Measurements from ENCODE around the gene SCLY. TPM values are rescaled to one million over a fixed set of nuclear protein-coding genes. Genes with fewer than 3 reads are reported as not detected.

The SCLY gene
- polyA plus RNA-seq, 1 donor, result 11.3 TPM

DNA sequence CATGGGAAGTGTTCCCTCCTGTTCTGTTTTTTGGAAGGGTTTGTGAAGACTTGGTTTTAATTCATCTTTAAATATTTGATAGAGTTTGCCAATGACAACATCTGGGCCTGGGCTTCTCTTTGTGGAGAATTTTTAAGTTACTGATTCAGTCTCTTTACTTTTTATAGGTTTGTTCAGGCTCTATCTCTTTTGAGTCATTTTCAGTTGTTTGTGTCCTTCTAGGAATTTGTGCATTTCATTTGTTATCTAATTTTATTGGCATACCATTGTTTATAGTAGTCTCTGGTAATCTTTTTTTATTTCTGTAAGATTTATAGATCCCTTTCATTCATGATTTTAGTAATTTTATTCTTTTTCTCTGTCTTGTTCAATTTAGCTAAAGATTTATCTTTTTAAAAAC, 14.6 kb downstream of the SCLY start:
- no peak for DNase-seq

DNA sequence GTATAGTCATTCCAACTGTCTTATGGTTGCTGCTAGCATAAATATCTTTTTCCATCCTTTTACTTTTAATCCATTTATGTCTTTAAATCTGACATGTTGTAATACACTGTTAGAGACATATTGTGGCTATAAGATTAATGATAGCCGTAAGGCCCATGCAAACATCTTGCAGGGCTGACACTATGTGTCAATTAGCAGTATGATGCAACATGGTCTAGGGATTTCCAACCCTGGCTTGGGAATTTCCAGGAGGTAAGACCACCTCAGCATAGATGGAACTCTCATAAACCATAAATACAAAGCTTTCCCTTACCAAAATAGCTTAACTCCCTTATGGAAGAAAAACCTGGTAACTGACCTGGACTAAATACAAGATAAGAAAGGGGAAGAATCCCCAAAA, 16.5 kb downstream of the SCLY start:
- no peak for DNase-seq

DNA sequence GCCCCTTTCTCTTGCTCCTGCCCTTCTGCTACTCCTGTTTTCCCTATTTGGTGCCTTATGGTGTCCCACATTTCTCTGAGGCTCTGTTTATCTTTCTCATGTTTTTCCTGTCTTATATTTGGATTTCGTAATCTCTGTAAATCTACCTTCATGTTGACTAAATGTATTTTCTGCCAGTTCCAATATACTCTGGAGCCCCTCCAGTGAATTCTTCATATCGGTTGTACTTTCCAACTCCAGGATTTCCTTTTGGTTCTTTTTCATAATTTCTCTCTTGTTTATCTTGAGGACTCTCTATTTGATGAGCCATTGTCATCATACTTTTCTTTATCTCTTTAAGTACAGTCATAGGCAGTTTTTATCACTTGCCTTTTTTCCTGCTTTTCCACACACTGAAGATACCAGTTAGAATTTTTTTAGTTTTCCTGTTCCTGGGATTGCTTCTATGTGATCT, 19.1 kb downstream of the SCLY start:
- no peak for DNase-seq

DNA sequence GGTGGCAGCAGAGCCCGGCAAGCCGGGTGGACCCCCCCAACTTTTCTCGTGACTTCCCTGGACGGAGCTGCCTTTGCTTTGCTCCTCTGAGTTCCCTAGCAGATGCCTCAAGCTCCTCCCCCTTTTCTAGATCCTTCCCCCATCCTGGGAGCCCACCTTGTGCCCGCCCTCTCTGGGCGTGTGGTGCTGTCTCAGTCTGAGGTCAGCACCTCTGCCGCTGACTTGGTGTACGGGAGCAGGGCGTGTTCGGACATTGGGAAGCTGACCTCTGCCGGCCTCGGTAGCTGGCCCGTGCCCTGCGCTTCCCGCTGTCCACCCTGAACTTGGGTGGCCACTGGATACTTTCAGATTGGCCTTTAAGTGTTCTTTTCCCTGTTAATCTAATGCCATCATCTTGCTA, 19.7 kb downstream of the SCLY start:
- DNase-seq, result no peak

DNA sequence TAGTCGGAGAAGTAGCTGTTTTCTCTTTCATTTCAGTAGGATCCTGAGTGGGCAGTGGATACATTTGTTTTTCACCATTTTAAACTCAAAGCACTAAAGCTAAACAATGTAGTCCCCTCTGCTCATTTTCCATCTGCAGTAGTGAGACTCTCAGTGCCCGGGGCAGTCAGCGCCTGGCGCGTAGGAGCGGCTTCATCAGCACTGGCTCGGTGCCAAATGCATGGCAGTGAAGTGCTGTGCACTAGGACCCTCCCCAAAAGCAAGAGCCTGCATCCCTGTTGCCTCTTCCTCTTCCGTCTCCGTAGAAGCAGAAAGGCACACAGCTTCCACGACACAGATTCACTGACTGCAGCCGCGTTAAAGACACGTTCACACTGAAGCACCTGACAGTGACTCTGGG, 20.3 kb downstream of the SCLY start:
- DNase-seq, result no peak

DNA sequence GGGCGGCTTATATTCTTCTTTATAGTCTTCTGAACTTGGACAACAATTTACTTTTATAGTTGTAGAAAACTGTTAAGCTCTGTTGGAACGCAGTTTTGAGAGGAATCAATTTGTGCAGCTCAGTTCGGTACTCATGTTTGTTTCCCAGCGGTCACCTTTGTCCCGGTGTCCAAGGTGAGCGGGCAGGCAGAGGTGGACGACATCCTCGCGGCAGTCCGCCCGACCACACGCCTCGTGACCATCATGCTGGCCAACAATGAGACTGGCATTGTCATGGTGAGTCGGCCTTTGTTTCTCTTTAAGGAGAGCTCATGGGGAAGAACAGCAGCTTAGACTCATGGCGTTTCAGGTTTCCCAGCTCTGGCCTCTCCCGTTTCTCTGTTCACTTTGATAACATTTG, 20.8 kb downstream of the SCLY start:
- no peak for DNase-seq

DNA sequence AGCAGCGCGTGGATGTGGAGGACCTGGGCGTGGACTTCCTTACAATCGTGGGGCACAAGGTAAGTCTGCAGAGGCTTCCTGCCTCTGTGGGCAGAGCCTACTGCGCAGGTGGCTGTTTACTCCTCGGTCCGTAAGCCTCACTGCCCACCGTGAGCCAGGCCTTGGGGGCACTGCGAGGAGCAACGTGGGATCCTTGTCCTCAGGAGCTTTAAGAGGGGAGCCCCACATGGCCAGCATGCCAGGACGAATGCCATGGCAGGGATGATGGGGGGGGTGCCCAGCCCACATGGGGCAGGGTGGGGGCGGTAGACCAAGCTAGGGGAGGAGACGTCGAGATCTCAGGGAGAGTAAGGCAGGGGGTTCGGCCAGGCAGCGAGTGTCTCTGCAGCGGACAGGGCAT, 21.4 kb downstream of the SCLY start:
- DNase-seq, result no peak

DNA sequence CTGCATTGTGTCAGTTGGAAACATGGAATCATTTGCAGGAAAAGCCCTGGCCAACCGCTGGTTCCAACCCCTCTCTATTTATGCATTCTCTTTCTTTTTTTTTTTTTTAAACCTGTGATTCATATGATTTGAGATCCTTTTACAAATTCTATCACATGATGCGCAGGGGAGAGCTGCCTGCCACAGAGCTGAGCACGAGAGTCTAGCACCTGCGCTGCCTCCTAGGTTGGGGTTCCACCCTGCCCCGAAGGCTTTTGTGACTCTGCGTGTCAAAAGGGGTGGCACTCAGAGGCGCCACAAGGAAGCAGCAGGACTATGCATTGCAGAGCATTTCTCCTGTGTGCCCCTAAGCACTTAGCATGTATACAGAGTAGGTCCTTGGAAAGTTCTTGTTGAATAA, 22.0 kb downstream of the SCLY start:
- no peak for DNase-seq

DNA sequence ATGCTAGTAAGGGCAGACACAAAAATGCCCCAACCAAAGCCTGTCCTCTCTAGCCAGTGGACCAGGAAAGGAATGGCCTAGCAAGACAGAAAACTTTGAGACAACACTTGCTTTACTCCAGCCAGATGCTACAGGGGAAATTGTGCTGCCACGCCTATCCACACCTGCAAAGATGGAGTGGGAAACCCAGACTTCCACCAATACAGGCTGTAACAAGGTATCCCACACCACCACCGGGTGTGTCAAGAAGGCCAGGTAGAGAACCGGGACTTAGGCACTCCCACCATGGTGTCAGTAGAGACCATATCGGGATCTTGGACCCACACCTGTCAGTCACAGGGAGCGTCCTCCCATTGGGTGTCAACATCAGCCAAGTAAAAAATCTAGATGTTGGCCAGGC, 23.1 kb downstream of the SCLY start:
- no peak for DNase-seq

DNA sequence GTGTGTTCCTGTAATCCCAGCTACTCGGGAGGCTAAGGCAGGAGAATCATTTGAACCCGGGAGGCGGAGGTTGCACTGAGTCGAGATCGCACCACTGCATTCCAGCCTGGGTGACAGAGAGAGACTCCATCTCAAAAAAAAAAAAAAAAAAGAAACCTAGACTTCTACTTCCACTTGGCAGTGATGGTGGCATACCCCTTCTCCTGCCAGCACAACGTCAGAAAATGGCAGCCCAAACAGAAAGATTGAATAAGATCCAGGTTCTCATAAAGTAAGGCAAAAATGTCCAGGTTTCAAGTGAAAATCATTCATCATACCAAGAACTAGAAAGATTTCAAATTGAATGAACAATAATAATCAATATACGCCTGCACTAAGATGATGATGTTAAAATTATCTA, 24.0 kb downstream of the SCLY start:
- DNase-seq, result no peak

DNA sequence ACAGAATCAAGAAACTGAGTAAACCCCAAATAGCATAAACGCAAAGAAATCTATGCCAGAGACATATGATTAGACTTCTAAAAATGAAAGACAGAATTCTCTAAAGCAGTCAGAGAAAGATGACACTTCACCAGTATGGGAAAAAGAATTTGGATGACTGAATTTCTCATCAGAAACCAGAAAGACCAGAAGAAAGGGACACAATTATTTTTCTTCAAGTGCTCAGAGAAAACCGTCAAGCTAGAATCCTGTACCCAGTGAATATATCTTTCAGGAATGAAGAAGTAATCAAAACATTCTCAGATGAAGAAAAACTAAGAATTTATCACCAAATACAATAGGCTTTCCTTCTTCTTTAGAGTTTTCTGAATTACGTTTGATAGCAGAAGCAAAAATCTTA, 25.1 kb downstream of the SCLY start:
- DNase-seq, result no peak

DNA sequence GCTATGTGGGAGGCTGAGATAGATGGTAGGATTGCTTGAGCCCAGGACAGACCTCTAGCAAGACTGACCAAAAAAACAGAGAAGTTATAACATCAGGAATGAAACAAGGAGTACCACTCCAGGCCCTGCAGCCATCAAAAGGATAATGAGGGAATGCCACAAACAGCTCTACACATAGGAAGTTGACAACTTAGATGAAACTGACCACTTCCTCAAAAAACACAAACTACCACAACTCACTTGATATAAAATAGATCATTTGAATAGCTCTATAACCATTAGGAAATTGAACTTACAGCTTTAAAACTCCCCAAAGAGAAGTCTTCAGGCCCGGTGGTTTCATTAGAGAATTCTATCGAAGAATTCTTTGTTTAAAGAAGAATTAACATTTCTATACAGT, 26.4 kb downstream of the SCLY start:
- DNase-seq, result no peak

DNA sequence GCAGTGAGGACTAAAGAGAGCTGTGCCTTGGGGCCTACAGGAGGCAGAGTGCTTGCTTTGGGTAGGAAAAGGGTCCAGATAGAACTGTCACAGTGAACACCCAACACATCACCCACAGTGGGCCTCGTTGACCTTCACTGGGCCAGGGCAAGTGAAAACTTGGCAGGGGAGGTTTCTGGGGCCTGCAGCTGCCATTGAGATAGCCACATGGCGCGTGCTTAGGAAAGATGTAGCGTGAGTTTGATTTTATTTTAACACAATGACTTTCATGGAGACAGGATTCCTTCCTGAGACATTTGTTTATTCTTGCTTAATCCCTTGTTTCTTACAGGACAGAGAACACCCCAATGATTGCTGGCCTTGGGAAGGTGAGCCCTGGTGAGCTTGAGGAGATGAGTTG, 30.1 kb downstream of the SCLY start:
- no peak for DNase-seq

DNA sequence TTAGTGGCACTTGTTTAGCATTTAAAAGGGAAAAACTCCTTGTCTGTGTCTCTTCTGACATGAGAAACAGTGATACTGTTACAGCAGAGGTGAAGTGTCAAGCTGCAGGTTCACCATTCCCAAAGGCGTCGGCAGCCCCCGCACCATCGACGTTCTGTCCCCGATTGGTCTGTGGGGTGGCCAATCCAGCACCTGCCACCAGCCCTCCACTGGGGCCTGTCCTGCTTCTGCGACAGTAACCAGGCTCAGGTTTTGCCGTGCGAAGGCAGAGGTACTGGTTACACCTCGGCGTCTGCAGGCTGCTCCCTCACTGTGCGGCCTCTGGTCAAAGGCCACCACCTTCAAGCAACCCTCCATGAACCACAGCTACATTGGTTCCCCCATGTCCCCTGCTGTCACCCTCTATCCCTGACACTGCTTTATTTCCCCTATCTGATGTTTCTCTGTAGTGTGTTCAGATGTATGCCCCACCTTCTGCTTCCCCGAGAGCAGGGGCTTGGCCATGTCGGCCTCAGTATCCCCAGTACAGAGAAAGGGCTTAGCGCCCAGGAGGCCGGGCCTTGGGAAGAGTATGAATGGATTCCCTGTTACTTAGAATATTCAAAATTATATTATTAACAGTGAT, 30.7 kb downstream of the SCLY start:
- DNase-seq, result no peak

DNA sequence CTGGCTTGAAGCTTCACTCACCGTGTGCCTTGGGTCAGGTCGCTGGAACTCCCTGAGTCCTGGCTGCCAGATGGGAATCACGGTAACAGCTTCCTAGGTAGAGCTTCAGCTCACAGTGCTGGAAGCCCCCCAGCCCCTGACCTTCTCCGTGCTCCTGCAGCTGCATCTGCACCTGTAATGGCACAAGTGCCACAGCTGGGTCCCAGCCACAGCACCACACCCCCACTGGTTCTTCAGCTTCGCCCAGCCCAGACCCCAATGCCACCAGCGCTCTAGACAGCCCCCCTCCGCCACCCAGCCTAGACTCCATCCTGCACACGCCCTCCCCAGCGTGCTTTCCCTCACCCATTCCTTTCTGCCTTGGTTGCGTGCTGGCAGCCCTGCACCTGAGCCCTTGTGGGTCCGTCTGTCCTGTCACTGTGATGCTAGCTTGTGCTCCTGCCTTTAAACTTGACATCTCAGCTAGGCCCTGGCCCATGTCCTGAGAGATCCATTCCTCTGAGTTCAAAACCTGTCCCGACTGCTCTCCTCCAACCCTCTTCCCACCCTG, 31.8 kb downstream of the SCLY start:
- DNase-seq, result no peak

DNA sequence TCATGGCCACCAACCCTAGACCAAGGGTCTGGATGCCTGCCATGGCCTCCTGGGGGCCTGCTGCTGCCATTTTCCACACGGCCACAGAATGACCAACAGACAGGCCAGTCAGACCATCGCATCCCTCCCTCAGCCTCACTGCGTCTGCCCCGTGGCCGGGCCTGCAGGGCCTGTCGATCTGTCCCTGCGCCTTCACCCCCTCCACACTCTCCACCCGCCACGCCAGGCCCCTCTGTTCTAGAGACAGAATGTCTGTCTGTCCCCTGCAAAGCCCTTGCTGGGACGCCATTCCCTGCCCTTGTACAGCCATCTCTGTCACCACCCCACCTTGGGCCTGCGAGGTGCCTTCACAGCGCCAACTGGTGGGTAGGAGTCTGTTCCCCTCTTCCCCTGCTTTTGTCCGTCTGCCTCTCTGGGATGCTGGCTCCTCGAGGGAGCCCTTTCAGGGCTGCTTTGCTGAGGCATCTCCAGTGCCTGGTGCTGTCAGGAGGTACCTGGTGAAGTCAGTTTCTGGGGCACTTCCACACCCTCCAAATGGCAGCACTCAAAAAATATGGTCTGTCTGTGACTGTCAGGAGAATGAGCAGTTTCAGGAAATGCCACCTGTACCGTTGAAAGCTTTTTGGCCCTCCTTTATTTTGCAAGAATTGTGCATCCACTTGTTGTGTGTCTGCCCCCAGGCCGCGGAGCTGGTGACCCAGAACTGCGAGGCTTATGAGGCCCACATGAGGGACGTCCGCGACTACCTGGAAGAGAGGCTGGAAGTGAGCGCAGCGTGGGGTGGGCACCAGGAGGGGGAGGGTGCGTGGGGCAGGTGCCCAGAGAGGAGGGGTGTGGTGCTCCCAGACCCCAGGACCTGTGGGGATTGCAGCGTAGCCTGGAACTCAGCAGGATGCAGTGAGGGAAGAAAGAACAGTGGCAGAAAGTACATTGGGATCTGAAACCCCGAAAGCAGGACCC, 32.7 kb downstream of the SCLY start:
- no peak for DNase-seq

DNA sequence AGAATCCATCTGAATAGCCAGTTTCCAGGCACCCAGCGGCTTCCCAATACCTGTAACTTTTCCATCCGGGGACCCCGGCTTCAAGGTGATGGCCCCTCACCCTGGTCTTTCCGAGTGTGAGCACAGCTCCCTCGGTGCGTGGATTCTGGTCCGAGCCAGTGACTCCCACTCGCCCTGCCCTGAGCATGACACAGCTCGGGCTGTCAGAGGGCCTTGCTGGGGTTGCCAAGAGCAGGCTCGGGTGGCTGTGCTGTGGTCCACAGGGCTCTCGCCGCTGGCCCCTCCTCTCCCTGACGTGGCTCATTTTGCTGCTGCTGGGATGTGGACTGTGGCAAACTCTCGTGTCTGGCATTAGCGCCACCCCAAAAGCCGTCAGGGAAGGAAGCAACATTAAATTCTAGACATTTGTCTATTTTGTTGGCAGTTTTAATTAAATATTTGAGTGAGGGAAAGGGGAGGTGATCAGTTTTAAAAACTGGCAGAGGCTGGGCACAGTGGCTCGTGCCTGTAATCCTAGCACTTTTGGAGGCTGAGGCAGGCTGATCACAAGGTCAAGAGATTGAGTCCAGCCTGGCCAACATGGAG, 33.7 kb downstream of the SCLY start:
- no peak for DNase-seq

DNA sequence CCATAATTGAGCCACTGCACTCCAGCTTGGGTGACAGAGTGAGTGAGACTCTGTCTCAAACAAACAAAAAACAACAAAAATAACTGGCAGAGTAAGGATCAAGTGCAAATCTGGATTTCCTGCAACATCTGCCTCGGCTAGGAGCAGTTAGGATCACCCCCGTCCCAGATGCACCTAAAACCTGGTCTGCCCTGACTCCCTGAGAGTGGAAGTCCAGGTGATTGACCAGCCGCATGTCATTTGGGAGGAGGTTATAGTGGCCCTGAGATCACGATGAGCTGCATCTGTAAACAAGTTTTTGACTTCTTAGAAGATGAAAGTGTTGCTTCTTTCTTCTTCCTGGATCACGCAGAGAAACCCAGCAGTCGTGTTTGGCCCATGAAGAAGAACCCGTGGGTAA, 34.3 kb downstream of the SCLY start:
- no peak for DNase-seq

DNA sequence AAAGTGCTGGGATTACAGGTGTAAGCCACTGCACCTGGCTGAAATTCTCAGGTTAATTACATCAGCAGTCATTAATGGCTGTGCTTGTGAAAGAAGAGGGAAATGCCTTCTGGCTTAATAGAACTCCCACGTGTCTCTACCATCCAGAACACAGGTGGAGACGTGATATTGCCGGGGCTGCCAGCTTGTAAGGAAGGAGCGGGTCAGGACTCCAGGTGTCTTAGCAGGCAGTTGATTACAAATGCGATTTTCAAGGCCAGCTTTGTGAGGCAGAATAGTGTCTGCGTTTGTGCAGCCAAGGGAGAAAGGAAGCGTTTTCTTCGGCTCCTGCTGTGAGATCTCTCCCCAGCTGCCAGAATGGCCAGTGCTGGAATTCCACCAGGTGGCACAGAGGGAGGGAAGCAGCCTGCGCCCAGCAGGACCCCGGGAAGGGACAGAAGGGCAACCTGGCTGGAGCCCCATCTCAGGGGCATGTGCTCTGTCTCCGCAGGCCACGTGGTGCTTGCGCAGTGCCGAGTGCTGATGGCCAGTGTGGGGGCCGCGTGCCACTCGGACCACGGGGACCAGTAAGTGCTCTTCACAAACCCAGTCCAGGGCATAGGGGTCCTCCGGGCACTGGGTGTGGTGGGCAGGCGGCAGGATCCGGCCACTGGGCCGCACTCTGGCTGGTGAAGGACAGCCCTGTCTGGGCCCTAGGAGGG, 35.7 kb downstream of the SCLY start:
- DNase-seq, result no peak

DNA sequence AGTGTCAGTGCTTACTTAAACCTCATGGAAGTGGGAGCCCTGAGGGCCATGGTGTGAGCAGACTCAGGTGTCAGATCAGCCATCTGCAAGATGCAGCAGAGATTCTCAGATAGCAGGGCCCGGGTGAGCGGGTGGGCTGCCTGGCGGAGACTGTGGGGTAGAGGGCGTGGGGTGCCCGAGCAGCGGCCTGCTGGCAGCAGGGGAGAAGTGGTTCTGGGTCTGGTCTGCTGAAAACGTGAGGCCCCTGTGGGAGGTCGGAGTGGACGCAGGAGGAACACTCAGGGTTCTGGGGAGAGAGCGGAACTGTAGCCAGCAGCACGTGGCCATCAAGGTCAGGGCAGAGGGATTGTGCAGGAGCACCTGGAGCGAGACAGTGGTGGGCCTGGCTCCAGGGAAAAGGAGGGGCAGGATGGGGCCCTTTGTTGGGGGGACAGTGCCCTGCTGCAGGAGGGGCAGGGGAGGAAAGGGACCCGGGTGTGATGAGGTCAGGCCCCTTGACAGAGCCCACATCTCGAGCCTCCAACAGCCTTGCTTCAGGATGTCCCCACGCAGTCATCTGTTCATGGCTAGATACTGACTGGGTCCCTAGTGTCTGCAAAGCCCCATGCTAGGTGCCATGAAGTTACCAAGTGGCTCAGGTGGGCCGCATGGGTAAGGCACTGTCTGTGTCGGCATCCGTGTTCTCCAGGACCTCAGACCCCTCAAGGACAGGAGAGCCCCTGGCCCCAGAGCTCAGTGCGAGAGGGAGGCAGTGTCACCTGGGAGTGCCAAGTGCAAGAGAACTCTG, 36.6 kb downstream of the SCLY start:
- DNase-seq, result no peak

DNA sequence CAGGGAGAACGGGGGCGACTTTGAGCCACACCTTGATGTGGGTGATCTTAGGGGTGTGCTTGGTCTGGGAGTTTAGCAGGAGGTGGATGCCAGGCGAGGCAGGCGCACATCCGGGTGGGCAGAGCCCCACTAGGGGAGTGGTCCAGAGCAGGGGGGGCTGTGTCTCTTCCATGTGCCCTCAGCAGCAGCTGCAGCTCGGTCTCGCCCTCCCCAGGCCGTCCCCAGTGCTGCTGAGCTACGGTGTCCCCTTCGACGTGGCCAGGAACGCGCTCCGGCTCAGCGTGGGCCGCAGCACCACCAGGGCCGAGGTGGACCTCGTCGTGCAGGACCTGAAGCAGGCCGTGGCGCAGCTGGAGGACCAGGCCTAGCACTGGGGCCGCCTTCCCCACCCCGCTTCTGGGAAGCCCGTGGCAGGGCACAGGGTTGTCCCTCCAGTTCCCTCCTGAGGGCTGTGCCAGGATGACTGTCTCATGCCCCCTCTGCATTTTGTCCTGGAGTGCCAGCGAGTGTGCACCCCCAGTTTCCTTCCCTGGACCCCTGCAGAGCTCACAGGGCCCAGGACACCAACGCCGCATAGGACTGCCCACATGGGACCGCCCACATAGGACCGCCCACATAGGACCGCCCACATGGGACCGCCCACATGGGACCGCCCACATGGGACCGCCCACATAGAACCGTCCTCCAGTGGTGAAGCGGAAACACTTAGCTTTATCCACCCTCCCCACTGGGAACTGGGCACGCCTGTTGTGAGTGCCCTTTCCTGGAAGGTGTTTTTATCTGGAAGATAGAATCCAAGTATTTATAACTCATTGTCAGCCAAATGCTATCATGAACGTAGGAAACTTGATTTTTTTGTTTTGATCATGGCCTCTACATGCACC, 37.4 kb downstream of the SCLY start:
- no peak for DNase-seq

All from hindlimb muscle (tissue), 1 donor.